Activated CD4-positive, alpha-beta T cell treated with anti-CD3 and anti-CD28 coated beads for 36 hours (primary cell): ENCODE measurements around the gene DDX1. TPM values are rescaled to one million over a fixed set of nuclear protein-coding genes. Genes with fewer than 3 reads are reported as not detected.

Source experiments
- ATAC-seq: fragments of 200-7000 bp; cut with Tn5 transposase; one replicate; pipeline ENCODE4 v1.10.0; 2021; ENCODE audit warnings: mild to moderate bottlenecking, moderate library complexity
- CTCF ChIA-PET: fragments of 350-600 bp; sonication (Branson Sonifier 250); formaldehyde crosslinking; loops from one replicate; lab custom pipeline; 2021; ENCODE audit warnings: antibody characterized with exemption; lab: Charles Lee
- POLR2A ChIA-PET: fragments of 350-600 bp; sonication (Branson Sonifier 250); formaldehyde crosslinking; loops from one replicate; lab custom pipeline; 2021; ENCODE audit warnings: antibody characterized with exemption, inconsistent platforms; lab: Charles Lee
- DNase-seq: peaks from one replicate; pipeline ENCODE4 v3.0.0-alpha.2; 2020
- H3K27ac Mint-ChIP-seq: one replicate; pipeline ENCODE4 v1.8.0; 2021; ENCODE audit warnings: mixed read lengths
- H3K27me3 Mint-ChIP-seq: one replicate; pipeline ENCODE4 v1.8.0; 2021; ENCODE audit warnings: mixed read lengths
- H3K36me3 Mint-ChIP-seq: one replicate; pipeline ENCODE4 v1.8.0; 2021; ENCODE audit warnings: low read depth, mixed read lengths
- H3K4me1 Mint-ChIP-seq: one replicate; pipeline ENCODE4 v1.8.0; 2021; ENCODE audit warnings: mixed read lengths
- H3K4me3 Mint-ChIP-seq: one replicate; pipeline ENCODE4 v1.8.0; 2021; ENCODE audit warnings: mild to moderate bottlenecking, moderate library complexity, mixed read lengths
- H3K9me3 Mint-ChIP-seq: one replicate; pipeline ENCODE4 v1.8.0; 2021; ENCODE audit warnings: low read depth, mixed read lengths
- intact Hi-C, 2 experiments: fragments of 100-400 bp; cut with DNase I in 1 of 2; cut with micrococcal nuclease in 1 of 2; formaldehyde crosslinking; loops; one replicate each; pipeline versions ENCODE4 v1.14.2 to v1.15.1; 2022 to 2024; cut with DNase I, micrococcal nuclease
- total RNA-seq, 2 experiments: library from RNA; stranded (reverse); gene quantifications; one replicate each; pipeline ENCODE4 v1.2.3, GENCODE V29; 2021

The DDX1 gene
- total RNA-seq, 2 experiments from 2014 or later = 87.6 to 96.2 TPM

DNA sequence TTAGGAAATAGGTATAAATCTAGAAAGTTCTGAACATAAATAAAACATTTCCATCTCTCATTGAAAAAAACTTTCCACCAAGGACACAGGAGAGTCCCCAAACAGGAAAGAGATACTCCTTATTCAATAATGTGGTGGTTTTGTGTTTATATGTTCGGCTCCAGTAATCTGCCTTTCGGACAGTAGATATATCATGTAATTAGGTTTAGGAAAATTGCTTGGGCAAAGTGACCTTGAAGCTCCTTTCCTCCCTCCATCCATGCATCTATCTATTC lies 69.6 kb downstream of the DDX1 start:
- ChIA-PET CTCF (no interaction called here), POLR2A (no interaction called here)
- H3K4me3 Mint-ChIP-seq = no peak overlapping the region
- intact Hi-C loops = no loop called here
- peaks cover 4% of the 10 kb centered on the region for H3K9me3 Mint-ChIP-seq
- ATAC-seq = no peak
- H3K36me3 Mint-ChIP-seq = no peaks in the 10 kb centered on the region
- no peaks in the 10 kb centered on the region for H3K4me1 Mint-ChIP-seq
- no peak overlapping the region for H3K27ac Mint-ChIP-seq
- H3K27me3 Mint-ChIP-seq = peaks cover 1% of the 10 kb centered on the region
- no peak for DNase-seq

GRCh38 chr2:15662026-15662425 lies 70.4 kb downstream of the DDX1 start:
- Mint-ChIP-seq H3K9me3 (peaks cover 4% of the 10 kb centered on the region), H3K27ac (no peak overlapping the region), H3K4me3 (no peak overlapping the region), H3K4me1 (no peaks in the 10 kb centered on the region), H3K27me3 (peaks cover 1% of the 10 kb centered on the region), H3K36me3 (no peaks in the 10 kb centered on the region)
- intact Hi-C loops = no loop called here
- ChIA-PET POLR2A (no interaction called here), CTCF (interaction anchor here (1.1 kb wide), 1 partner anchor 15 kb away, joined by 4 read pairs; no protein-coding TSS in a partner anchor)
- no peak for DNase-seq
- no peak for ATAC-seq

DNA sequence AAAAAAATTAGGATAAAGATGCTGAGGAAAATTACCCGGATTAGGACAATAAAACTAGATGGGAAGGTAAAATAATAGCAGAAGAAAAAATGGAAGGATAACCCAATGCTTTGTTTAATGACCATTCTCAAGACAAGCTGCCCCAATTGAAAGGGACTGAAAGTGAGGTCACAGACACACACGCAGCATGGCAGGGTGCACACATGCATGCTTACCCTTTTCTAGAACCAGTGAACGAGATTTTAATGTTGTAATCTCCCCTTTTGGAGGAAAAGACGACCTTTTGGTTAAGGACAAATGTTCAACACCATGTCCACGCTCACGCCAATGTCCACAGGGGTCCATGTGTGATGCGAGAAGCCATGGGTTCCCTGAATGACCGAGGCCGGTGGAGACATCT lies 70.9 kb downstream of the DDX1 start:
- no peak for DNase-seq
- H3K9me3 Mint-ChIP-seq = peaks cover 4% of the 10 kb centered on the region
- no peak overlapping the region for H3K4me3 Mint-ChIP-seq
- peaks cover 1% of the 10 kb centered on the region for H3K27me3 Mint-ChIP-seq
- POLR2A ChIA-PET = interaction anchor here (0.6 kb wide), 1 partner anchor 515 kb away, joined by 3 read pairs; no protein-coding TSS in a partner anchor
- CTCF ChIA-PET = interaction anchor here (1.1 kb wide), 1 partner anchor 15 kb away, joined by 4 read pairs; no protein-coding TSS in a partner anchor
- H3K36me3 Mint-ChIP-seq = no peaks in the 10 kb centered on the region
- ATAC-seq = no peak
- intact Hi-C loops = no loop called here
- no peaks in the 10 kb centered on the region for H3K4me1 Mint-ChIP-seq
- H3K27ac Mint-ChIP-seq = no peak overlapping the region

GRCh38 chr2:15663802-15664201 lies 72.1 kb downstream of the DDX1 start:
- H3K36me3 Mint-ChIP-seq = no peaks in the 10 kb centered on the region
- ATAC-seq (no peak), DNase-seq (no peak)
- intact Hi-C loops = no loop called here
- H3K4me3 Mint-ChIP-seq = no peak overlapping the region
- POLR2A ChIA-PET = no interaction called here
- H3K27ac Mint-ChIP-seq = no peak overlapping the region
- CTCF ChIA-PET = no interaction called here
- peaks cover 1% of the 10 kb centered on the region for H3K27me3 Mint-ChIP-seq
- H3K4me1 Mint-ChIP-seq = no peaks in the 10 kb centered on the region
- peaks cover 4% of the 10 kb centered on the region for H3K9me3 Mint-ChIP-seq

DNA sequence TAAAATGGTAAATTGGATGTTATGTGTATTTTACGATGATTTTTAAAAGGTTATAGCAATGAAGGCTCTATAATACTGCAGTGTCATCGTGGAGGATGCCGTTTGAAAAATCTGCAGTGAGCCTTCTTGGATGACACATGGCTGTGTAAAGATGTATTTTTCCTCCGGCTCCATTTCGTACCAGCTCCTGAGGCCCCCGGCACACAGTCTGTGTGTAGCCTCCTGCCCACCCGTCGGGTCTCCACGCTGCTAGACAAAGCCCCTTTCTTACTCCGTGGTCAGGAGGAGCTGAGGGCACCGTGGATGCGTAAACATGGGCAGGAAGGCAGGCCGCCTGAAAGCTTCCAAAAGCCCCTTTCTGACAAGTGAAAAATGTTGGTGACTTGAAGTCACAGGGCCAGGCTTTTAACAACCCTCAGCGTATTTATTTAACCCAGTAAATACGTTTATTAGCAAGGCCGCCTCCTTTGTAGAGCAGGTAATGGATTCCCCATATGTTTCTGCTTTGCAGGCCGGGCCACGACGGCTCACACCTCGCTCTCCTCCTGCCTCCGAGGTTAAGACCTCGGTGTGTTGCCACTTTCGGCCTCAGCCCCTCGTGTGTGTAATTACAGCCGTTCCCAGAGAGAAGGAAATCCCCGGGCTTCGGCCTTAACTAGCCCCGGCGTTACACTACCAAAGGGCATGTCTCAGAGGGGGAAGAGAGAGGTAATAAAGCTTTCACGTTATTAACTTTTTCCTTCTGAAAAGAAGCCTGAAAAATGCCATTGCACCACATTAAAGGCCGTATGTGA lies 72.8 kb downstream of the DDX1 start:
- no peak for ATAC-seq
- ChIA-PET CTCF (no interaction called here), POLR2A (no interaction called here)
- intact Hi-C loops = no loop called here
- Mint-ChIP-seq H3K4me1 (no peaks in the 10 kb centered on the region), H3K36me3 (no peaks in the 10 kb centered on the region), H3K9me3 (peaks cover 4% of the 10 kb centered on the region), H3K27me3 (no peaks in the 10 kb centered on the region), H3K27ac (no peak overlapping the region), H3K4me3 (no peak overlapping the region)
- DNase-seq = no peak

DNA sequence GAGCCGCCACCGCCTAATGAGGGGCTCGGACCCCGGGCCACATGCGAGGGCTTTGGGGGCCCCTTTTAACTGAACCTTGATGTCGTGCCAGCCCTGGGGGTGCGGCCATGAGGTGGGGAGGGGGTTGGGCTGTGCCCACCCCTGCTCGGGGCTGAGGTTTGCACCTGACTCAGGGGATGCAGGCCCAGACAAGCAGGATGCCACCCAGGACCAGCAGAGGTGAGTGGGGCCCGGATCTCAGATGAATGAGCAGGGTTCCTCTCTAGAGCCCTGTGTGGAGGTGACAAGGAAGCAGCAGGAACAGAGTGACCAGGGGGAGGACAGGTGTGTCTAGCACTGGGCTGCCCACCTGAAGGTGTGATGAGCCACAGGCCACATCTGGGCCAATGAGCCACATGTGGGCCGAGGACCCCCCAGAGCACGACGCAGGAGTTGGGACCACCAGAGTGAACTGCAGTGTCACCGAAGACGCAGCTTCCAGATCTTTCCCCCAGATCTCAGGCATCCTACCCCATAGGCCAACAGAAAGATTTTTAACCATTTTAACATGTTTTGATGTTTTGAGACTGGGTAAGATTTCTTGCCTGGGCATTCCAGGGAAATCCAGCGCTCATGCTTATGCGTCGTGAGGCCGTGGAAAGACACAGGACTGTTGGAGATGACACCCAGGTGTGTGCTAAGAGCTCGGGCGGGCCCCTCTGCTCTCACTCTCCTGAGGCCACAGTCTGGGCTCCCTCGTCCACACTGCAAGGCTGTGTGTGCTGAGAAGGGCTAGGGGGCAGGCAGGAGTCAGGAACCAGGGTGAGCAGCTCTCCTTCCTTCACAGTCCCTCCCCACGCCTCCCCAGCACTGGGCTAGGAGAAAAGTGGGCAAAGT lies 73.6 kb downstream of the DDX1 start:
- Mint-ChIP-seq H3K27ac (no peak overlapping the region), H3K27me3 (no peaks in the 10 kb centered on the region), H3K4me3 (no peak overlapping the region), H3K36me3 (no peaks in the 10 kb centered on the region), H3K4me1 (no peaks in the 10 kb centered on the region), H3K9me3 (peaks cover 4% of the 10 kb centered on the region)
- intact Hi-C loops = no loop called here
- POLR2A ChIA-PET = no interaction called here
- CTCF ChIA-PET = no interaction called here
- ATAC-seq = no peak
- DNase-seq = no peak

DNA sequence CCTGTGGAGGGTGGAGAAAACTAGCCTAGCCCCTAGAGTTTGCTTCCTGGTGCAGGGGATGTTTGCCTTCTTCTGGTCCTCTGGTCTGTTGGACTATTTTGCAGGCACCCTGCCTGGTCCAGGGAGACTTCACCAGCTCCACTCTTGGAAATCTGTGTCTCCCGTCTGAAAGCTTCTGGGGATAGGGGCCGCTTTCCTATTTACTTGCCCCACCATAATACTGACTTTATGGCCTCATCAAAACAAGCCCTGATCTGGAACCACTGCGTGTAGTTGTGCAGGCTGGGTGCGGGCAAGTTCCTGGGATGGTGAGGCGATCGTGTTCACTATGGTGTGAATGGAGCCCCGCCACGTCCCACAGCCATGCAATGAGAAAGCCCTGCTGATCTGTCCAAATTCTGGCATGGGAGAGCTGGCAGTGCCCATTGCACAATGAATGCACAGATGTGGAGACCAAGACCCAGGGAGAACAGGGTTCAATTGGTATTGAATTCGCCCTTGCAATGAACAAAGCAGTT lies 74.3 kb downstream of the DDX1 start:
- no peaks in the 10 kb centered on the region for H3K27me3 Mint-ChIP-seq
- no peaks in the 10 kb centered on the region for H3K4me1 Mint-ChIP-seq
- ATAC-seq (no peak), DNase-seq (no peak)
- H3K9me3 Mint-ChIP-seq = peaks cover 4% of the 10 kb centered on the region
- no peak overlapping the region for H3K4me3 Mint-ChIP-seq
- intact Hi-C loops = no loop called here
- ChIA-PET POLR2A (no interaction called here), CTCF (no interaction called here)
- no peak overlapping the region for H3K27ac Mint-ChIP-seq
- H3K36me3 Mint-ChIP-seq = no peaks in the 10 kb centered on the region

DNA sequence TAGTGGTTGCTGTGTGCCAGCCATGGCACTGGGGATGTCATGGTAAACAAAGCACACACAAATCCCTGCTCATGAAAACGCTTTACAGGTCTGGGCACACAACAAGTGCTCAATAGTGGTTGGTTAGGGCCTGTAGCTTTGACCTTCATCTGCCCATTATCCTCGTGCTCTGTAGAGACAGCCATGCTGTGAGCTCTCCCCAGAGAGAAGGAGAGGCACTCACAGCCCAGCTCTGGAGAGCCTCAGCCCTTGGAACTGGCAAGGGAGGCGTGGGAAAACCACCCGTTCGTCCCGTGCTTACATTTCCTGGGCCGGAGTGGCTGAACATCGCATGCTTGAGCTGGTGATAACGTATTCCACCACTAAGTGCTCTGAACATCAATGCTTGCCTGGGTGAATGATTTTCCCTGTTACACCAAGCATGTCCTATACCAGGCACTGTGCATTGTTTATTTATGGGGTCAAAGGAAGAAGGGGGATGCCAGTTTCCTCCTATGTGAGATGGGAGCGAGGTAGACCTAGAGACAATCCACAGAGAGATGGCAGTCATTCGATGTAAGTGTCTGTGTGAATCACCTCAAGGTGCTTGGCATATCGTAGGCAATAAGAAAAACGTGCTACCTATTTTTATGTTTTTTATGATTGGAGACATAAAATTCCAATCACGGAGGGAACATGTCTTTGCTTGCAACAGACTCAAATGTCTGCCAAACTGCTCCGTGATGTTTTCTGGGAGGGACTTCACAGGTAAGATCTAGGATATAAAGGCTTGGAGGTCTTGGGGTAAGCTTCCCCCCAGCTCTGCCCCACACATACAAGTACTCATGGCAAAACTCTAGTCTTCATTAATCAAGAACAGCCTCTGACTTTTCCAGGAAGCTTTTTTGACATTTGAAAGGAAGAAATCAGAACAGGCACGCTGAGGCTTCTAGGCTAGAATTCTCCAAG lies 75.5 kb downstream of the DDX1 start:
- Mint-ChIP-seq H3K4me1 (no peaks in the 10 kb centered on the region), H3K27me3 (no peaks in the 10 kb centered on the region), H3K9me3 (peaks cover 4% of the 10 kb centered on the region), H3K27ac (no peak overlapping the region), H3K36me3 (no peaks in the 10 kb centered on the region), H3K4me3 (no peak overlapping the region)
- intact Hi-C loops = no loop called here
- CTCF ChIA-PET = interaction anchor here (0.7 kb wide), 1 partner anchor 178 kb away, joined by 3 read pairs; no protein-coding TSS in a partner anchor
- POLR2A ChIA-PET = no interaction called here
- ATAC-seq = no peak
- DNase-seq = no peak

DNA sequence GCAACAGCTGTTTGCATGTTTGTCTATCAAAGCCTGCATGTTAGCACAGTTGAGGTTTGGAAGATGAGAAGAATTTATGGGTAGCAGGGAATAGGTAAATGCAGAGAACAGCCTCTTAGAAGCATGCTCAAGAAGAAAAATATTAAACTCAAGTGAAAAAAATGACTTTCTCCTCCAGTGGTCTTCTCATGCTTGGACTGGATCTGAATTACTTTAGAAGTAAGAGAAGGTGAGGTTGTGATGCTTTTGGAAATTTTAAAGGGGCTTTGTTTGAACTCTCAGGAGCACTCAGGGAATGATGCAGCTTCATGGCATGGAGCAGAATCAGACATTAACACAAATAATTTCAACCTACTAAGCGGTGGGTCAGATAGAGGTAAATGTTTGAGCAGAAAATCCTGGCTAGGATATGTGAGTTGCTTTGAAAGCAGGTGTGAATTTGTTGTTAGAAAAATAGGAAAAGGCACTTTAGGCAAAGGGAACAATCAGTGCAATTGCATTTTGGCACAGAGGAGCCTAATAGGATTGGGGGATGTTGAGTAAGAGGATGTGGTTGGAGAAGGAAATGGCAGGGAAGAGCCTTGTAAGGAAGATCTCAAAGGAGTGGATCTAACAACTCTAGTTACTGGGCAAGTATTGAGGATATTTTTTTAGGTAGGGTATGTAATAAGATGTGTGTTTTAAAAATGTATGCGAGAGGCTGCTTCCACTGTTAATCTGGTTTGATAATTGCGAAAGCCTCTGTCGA lies 76.3 kb downstream of the DDX1 start:
- CTCF ChIA-PET = interaction anchor here (0.7 kb wide), 1 partner anchor 177 kb away, joined by 3 read pairs; no protein-coding TSS in a partner anchor
- no peak for ATAC-seq
- no peaks in the 10 kb centered on the region for H3K36me3 Mint-ChIP-seq
- no peak overlapping the region for H3K4me3 Mint-ChIP-seq
- no peak overlapping the region for H3K27ac Mint-ChIP-seq
- H3K27me3 Mint-ChIP-seq = peaks cover 3% of the 10 kb centered on the region
- H3K9me3 Mint-ChIP-seq = peaks cover 4% of the 10 kb centered on the region
- H3K4me1 Mint-ChIP-seq = no peaks in the 10 kb centered on the region
- DNase-seq = no peak
- POLR2A ChIA-PET = no interaction called here
- intact Hi-C loops = no loop called here

DNA sequence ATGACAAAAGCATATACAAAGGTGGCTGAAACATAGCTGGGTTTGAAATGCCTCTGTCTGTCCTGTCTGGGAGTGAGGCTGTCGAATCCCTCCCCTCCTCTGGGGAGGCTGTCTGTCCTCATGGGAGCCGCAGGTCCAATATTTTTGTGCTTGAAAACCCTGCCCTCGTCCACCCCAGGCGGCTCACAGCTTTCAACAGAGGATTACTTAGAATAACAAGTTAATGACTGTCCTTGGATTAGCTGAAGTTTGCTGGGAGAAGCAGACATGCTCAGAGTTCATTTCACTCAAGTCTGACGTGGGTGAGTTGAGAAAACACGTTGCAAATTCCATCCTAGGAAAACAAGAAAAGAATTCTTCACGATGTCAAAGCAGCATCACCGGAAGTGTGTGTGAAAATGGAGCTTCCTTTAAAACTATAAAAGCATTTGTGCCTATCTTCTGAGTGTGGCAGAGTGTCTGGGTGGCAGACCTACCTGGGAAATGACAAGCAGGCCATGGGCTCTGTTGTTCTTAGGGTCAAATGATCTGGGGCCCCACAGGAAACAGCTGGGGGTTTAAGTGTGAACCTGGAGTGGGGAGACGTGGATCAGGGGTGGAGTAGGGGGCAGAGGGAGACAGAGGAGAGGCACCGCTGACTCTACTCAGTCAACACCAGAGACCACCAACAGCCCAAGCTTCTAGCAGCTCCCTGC lies 77.1 kb downstream of the DDX1 start:
- no peaks in the 10 kb centered on the region for H3K4me1 Mint-ChIP-seq
- POLR2A ChIA-PET = no interaction called here
- intact Hi-C loops = no loop called here
- CTCF ChIA-PET = no interaction called here
- peaks cover 6% of the 10 kb centered on the region for H3K27me3 Mint-ChIP-seq
- no peak for ATAC-seq
- no peak overlapping the region for H3K4me3 Mint-ChIP-seq
- no peak for DNase-seq
- no peak overlapping the region for H3K27ac Mint-ChIP-seq
- H3K9me3 Mint-ChIP-seq = peaks cover 3% of the 10 kb centered on the region
- H3K36me3 Mint-ChIP-seq = no peaks in the 10 kb centered on the region
